Osteoblast (primary cell): ENCODE results near the gene NAV3. TPM values are rescaled to one million over a fixed set of nuclear protein-coding genes. Genes with fewer than 3 reads are reported as not detected.

Experiments
- DNase-seq: peaks from one replicate; pipeline ENCODE4 v3.0.0; 2011; ENCODE audit warnings: low spot score, mixed read lengths; ENCODE audit not compliant: insufficient read length; ENCODE audit errors: missing footprints
- H2AFZ ChIP-seq: 2 replicates; pipeline ENCODE4 v1.6.0; 2011; ENCODE audit warnings: mild to moderate bottlenecking, low read length
- H3K27ac ChIP-seq: 2 replicates; pipeline ENCODE4 v1.5.1; 2011; ENCODE audit warnings: mild to moderate bottlenecking, low read depth, low read length, moderate library complexity
- H3K27me3 ChIP-seq: 2 replicates; pipeline ENCODE4 v1.6.0; 2012; ENCODE audit warnings: mild to moderate bottlenecking, control low read depth, inconsistent platforms, low read length, moderate library complexity; ENCODE audit not compliant: insufficient read depth
- H3K36me3 ChIP-seq: 2 replicates; pipeline ENCODE4 v1.5.1; 2011; ENCODE audit warnings: mild to moderate bottlenecking, low read length, control low read depth, moderate library complexity; ENCODE audit not compliant: insufficient read depth
- H3K4me1 ChIP-seq: 2 replicates; pipeline ENCODE4 v1.5.1; 2011; ENCODE audit warnings: mild to moderate bottlenecking, low read length, control low read depth, moderate library complexity; ENCODE audit not compliant: insufficient read depth
- H3K4me2 ChIP-seq: 2 replicates; pipeline ENCODE4 v1.6.0; 2011; ENCODE audit warnings: mild to moderate bottlenecking, low read length; ENCODE audit not compliant: insufficient read depth
- H3K4me3 ChIP-seq: fragments of 200-600 bp; sonication (generic); 3 replicates; pipeline ENCODE4 v1.5.1; 2012; ENCODE audit warnings: mild to moderate bottlenecking, low read length, inconsistent platforms; ENCODE audit not compliant: insufficient read depth
- H3K79me2 ChIP-seq: 2 replicates; pipeline ENCODE4 v1.6.0; 2012; ENCODE audit warnings: mild to moderate bottlenecking, low read length, control low read depth, inconsistent platforms; ENCODE audit not compliant: insufficient read depth
- H3K9me3 ChIP-seq: 2 replicates; pipeline ENCODE4 v1.5.1; 2011; ENCODE audit warnings: low read depth, low read length, control low read depth
- H4K20me1 ChIP-seq: 2 replicates; pipeline ENCODE4 v1.6.0; 2012; ENCODE audit warnings: mild to moderate bottlenecking, low read length, control low read depth; ENCODE audit not compliant: insufficient read depth
- total RNA-seq: library from RNA; depleted of rRNA; stranded (reverse); fragments of >200 nt; gene quantifications from 2 replicates; pipeline ENCODE4 v1.2.3, GENCODE V29; 2012
- TF ChIP-seq, protein P1 (sequence below): IDR thresholded peaks from 2 replicates; pipeline ENCODE4 v1.5.1; 2011; ENCODE audit warnings: mild to moderate bottlenecking, low read depth, low read length, moderate library complexity; ENCODE audit errors: extremely low read depth

Gene NAV3
- total RNA-seq, 1 donor: 84.7 TPM

DNA sequence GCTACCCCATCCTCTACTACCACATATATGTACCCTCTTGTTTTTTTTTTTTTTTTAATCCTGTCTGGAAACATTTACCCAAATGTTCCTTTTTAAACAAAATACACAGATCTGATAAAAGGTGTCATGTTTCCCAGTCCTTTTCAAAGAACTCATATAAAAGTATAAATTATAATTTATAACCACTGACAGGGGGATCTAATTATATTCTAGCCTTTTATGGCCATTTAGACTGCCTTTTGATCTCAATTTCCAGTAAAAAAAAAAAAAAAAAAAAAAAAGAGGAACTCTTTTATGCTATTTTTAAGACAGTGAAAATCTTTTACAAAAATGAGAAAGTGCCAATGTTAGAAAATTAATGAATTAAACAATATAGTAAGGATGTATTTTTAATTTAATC is 65.0 kb downstream of the NAV3 start:
- H3K27me3 ChIP-seq: no peaks in the 10 kb centered on the region
- no peak for DNase-seq
- no peaks in the 10 kb centered on the region for H3K79me2 ChIP-seq
- H3K4me1 ChIP-seq: peaks cover 3% of the 10 kb centered on the region
- no peaks in the 10 kb centered on the region for H4K20me1 ChIP-seq
- no peak overlapping the region for H3K4me2 ChIP-seq
- H3K36me3 ChIP-seq: no peaks in the 10 kb centered on the region
- no peak overlapping the region for H3K4me3 ChIP-seq
- no peak overlapping the region for H2AFZ ChIP-seq
- TF ChIP-seq, protein P1, sequence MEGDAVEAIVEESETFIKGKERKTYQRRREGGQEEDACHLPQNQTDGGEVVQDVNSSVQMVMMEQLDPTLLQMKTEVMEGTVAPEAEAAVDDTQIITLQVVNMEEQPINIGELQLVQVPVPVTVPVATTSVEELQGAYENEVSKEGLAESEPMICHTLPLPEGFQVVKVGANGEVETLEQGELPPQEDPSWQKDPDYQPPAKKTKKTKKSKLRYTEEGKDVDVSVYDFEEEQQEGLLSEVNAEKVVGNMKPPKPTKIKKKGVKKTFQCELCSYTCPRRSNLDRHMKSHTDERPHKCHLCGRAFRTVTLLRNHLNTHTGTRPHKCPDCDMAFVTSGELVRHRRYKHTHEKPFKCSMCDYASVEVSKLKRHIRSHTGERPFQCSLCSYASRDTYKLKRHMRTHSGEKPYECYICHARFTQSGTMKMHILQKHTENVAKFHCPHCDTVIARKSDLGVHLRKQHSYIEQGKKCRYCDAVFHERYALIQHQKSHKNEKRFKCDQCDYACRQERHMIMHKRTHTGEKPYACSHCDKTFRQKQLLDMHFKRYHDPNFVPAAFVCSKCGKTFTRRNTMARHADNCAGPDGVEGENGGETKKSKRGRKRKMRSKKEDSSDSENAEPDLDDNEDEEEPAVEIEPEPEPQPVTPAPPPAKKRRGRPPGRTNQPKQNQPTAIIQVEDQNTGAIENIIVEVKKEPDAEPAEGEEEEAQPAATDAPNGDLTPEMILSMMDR: no peak
- no peak overlapping the region for H3K27ac ChIP-seq
- H3K9me3 ChIP-seq: no peaks in the 10 kb centered on the region

DNA sequence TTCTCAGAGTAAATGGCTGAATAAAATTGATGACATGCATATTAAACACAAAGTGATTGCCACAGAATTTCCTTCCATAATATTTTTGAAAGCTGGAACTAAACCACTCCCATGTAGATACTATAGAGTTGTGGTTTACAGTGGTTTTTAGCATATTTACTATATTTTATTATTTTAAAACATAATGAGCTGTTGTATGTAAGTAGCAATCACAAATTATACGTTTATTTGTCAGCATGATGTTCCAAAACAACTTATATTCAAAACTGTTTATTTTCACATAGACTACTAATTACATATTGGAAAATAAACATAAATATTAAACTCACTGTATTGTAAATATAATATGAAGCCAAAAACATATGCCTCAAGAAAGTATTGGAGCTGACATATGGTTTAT is 77.2 kb downstream of the NAV3 start:
- no peaks in the 10 kb centered on the region for H3K36me3 ChIP-seq
- DNase-seq: no peak
- H3K4me1 ChIP-seq: no peaks in the 10 kb centered on the region
- H3K9me3 ChIP-seq: no peaks in the 10 kb centered on the region
- H3K27me3 ChIP-seq: no peaks in the 10 kb centered on the region
- H3K4me2 ChIP-seq: no peak overlapping the region
- TF ChIP-seq, protein P1: no peak
- no peaks in the 10 kb centered on the region for H3K79me2 ChIP-seq
- no peak overlapping the region for H3K4me3 ChIP-seq
- H2AFZ ChIP-seq: no peak overlapping the region
- H4K20me1 ChIP-seq: no peaks in the 10 kb centered on the region
- H3K27ac ChIP-seq: no peak overlapping the region

DNA sequence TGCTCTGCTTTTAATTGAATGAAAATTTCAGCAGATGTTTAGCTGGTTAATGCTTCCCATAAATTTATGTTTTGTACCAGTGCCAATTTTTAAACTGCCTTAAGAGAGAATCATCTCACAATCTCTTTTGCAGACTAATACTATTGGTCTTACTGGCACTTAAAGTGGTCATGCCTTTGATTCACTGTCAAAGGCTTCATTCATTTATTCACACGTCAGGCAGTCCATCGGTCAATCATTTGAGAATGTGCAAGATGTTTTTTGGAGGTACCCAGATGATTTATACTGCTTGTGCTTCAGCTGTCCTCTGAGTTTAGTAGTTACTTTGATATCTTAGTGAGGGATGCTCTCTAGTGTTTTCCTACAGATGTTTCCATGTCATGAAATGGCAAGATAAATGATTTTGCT is 83.4 kb downstream of the NAV3 start:
- Histone ChIP-seq H3K36me3 (no peaks in the 10 kb centered on the region), H2AFZ (no peak overlapping the region), H3K27ac (no peak overlapping the region), H3K4me3 (no peak overlapping the region), H3K79me2 (no peaks in the 10 kb centered on the region), H4K20me1 (no peaks in the 10 kb centered on the region), H3K9me3 (no peaks in the 10 kb centered on the region), H3K4me1 (no peaks in the 10 kb centered on the region), H3K4me2 (no peak overlapping the region), H3K27me3 (no peaks in the 10 kb centered on the region)
- TF ChIP-seq, protein P1: no peak
- no peak for DNase-seq

DNA sequence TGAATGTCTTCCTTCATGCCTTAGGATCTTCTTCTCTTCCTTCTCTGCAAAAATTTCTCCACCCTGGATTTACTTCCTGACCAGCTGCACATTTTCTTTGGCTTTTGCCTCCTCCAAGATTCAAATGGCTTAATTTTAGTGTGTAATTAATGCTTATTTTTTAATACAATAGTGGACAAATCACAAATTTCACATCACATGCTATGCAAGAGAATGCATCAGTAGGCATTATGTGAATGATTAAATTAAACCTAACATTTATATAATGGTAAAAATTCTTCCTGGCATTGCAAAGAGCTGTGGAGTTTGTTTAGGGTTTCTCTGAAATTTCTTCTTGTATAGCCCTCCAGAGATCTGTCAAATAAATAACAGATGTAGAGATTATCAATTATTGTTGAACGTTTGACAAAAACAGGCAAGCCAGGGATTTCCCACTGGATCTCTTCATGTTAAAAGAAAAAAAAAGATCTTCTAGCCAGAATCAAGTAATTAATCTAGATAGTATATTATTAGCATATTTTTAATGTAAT is 84.4 kb downstream of the NAV3 start:
- no peaks in the 10 kb centered on the region for H3K9me3 ChIP-seq
- no peak for DNase-seq
- H3K4me1 ChIP-seq: no peaks in the 10 kb centered on the region
- H3K4me3 ChIP-seq: no peak overlapping the region
- no peak overlapping the region for H3K27ac ChIP-seq
- H3K79me2 ChIP-seq: no peaks in the 10 kb centered on the region
- no peak overlapping the region for H2AFZ ChIP-seq
- no peaks in the 10 kb centered on the region for H4K20me1 ChIP-seq
- H3K27me3 ChIP-seq: no peaks in the 10 kb centered on the region
- TF ChIP-seq, protein P1: no peak
- H3K4me2 ChIP-seq: no peak overlapping the region
- H3K36me3 ChIP-seq: no peaks in the 10 kb centered on the region
